NAMALWA (cell line): ENCODE data around the gene IMPG2.

Source experiments
- DNase-seq: peaks from one replicate; pipeline ENCODE4 v3.0.0-alpha.2; 2015; ENCODE audit warnings: low spot score

Gene IMPG2

DNA sequence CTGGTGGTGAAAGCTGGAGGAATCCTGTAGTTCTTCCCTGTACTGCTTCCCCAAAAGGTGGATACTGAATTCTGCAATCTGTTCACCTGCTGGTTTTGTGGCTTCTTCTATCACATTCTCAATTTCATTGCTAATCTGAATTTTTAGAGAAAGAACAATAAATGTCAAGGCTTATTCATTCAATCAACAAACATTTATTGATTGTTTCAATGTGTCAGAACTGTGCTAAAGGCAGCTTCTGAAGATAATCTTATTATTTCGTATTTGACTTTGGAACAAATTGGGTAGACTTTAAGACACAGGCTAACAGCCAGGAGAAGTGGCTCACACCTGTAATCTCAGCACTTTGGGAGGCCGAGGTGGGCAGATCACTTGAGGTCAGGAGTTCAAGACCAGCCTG lies 46.8 kb downstream of the IMPG2 start:
- no peak for DNase-seq

DNA sequence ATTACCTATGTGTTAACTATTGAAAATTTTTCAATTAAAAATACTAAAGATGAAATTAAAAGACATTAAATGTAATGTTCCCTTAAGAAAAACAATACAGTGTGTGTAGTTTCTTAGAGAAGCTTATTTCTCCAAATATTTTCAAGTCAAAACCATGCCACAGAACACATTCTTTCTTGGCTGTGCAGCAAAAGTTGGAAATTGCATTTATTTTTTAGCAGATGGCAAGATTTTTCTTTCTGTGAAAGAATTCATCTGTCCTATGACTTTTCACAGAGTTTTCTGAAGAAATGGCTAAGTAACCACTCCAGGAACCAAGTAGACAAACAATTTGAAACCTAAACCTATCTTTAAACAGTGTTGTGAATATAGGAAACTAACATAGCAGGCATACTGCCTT lies 47.2 kb downstream of the IMPG2 start:
- no peak for DNase-seq

DNA sequence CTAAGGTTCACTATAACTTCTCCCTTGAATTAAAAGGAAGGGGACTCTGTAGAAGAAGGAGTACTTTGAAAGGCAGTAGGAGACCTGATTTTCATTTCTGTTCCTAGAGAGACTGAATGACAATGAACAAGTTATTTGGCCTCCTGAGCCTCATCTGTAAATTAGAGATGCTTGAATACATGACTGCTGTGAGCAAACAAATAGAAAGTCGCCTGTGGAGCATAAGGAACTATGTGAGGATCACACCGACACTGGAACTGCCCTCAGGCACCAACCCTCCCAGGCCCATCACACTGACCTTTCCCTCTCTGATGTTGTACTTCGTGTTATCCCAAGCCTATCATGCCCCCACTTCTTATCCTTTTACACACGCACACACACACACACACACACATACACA lies 48.6 kb downstream of the IMPG2 start:
- DNase-seq = no peak

DNA sequence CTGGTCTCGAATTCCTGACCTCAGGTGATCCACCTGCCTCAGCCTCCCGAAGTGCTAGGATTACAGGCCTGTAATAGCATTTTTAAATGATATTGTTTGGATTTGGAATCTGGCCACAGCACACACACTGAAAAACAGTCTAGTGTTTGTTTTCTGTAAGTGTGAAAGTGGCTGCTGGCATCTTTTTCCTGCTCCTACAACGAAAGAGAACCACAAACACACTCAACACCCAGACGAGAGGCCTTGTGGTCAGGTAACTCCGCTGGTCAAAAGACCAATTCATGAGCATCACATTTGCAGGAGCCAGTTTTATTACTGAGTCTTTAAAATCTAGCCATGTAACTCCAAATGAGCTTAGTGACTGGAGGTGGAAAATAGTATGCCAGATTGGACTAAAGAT lies 50.2 kb downstream of the IMPG2 start:
- DNase-seq = no peak

DNA sequence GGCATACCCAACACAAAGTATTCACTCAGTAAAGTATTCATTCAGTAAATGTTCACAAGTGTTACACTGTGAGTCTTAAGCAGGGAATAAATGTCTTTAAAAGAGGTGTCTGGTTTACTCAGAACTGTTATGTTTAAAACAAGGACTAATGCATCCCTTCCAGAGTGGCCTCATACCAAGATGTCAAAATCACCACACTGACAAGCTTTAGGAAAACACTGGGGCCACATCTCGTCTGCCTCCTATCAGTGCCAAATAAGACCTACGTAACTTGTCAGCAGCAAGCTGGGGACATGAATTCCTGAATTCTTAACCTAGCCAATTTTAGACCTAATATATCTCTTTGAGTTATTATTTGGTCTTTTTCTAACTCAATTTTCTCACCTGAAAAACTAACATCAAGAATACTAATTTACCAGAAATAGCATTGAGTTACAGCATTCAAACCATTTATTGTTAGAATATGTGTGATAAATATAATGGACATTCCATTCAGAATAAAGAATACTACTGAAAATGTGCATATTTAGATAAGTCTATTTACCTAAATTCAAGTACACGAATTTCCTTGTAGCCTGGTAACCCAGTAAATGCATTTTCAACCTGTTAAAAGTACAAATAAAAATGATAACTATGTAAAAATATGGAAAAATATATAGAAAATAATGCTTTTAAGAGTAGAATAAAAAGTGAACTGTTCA lies 51.3 kb downstream of the IMPG2 start:
- no peak for DNase-seq

DNA sequence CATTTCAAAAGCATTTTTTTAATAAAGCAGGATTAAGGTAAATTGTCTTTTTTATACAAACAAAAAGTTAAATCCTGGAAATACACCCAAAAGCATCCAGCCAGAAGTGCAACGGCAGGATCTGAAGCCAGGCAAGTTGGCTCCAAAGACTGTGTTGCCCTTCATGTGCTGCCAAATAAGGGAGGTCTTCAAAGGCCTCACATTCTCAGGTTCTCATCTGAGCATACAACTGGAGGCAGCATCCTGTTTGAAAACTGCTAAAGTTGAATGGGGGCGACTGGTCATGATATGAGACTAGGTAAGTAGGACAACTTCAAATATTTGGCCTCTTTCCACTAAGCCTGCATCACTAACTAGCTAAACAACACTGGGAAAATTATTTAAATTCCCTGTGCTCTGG lies 52.2 kb downstream of the IMPG2 start:
- no peak for DNase-seq

DNA sequence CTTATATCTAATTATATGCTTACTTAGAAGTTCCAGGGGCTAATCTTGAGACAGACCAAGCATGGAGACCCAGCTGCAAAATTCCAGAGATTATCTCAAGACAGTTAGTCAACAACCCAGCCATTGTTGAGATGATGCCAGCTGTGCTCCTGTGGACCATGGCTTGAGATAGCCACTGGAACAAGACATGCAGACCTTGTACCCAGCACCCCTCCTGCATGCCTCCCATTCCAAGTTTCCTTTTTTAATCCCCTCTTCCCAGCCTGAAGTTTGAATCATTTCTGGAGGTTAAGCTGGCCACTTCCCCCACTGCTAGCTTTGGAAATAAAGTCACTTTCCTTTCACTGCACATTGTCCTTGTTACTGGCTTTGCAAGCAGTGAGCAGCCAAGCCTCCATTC lies 53.8 kb downstream of the IMPG2 start:
- no peak for DNase-seq

DNA sequence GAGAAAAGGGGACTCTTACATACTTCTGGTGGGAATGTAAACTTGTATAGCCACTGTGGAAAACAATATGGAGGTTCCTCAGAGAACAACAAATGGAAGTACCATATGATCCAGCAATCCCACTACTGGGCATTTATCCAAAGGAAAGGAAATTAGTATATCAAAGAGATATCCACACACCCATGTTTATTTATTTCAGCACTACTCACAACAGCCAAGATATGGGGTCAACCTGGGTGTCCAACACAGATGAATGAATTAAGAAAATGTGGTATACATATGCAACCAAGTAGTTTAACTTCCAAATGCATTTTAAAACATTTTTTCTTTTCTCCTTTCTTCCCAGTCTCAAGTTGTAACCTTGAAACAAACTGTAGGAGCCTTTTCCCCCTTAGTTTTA lies 54.3 kb downstream of the IMPG2 start:
- DNase-seq = no peak

DNA sequence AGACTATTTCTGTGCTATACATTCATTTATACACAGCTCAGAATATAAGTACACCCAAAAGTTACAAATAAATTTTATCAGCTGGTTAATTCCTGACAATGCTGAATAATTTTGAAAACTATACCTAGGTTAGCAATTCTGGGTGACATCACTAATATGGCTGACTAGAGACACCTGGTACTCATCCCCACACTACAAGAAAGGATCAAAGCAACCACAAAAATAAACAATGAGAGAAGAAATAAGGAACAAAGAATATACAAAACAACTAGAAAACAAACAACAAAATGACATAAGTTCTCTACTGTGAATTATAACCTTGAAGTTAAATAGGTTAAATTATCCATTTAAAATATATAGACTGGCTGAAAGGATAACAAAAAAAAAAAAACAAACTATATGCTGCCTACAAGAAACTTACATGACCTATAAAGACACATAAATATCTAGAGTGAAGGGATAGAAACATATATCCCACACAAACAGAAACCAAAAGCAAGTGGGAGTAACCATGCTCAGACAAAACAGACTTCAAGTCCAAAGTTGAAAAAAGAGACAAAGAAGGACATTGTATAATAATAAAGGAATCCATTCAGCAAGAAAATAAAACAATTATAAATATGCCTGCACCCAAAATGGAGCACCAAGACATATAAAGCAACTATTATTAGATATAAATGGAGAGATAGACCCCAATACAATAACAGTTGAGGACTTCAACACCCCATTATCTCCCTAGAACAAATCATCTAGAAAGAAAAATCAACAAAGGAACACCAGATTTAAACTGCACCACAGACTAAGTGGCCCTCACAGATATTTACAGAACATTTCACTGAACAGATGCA lies 57.8 kb downstream of the IMPG2 start:
- DNase-seq = no peak

DNA sequence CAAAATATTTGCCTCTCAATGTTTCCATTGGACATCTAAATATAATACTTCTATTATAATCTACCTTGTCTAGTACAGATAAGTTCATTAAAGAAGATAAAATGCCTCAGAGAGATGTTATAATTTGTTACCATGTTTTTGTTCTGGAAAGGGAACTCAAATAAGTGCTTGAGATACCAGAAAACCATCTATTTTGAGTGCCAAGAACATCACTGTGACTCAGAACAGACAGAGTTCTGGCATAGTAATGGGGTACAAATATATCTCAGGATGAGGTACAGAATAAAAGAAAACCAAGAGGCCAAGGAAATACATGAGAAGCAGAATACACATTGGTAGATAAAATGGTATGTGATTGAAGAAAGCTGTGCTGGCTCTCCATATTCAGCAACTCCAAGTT lies 58.9 kb downstream of the IMPG2 start:
- DNase-seq = no peak

DNA sequence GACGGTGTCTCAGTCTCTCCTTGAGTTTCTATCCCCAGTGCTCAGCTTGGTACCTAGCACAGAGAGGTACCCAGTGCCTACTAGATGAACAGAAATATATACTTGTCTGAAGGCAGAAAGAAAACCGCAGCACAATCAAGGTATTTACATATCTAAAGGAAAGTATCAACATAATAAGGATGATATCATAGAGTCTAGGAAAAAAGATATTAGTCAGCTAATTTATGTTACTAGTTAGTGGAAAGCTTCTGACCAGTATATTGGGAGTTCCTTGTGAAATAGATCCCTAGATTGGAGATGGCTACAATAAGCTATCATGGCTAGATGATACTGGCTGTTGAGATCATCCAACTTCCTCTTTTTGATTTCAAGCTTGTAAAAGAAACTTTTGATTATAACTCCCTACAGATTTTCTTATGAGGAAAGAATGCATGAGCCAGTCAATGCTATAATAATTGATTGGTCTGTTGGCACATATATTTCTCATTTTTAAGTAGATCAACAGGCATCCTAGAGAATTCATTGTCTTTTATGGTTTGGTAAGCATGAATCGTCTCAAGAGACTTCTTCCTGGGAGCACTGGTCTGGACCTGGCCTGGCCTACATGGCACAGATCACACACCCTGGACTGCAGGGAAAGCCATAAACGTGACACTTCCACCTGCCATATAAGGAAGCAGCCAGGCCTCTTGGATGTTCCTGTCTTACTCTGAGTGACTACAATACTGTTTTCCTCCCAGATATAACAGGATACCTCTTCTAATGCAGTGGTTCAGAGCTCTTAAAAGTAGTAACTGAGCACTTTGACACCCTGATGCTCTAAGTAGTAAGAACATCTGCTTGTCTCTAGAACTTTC lies 60.7 kb downstream of the IMPG2 start:
- DNase-seq = no peak

DNA sequence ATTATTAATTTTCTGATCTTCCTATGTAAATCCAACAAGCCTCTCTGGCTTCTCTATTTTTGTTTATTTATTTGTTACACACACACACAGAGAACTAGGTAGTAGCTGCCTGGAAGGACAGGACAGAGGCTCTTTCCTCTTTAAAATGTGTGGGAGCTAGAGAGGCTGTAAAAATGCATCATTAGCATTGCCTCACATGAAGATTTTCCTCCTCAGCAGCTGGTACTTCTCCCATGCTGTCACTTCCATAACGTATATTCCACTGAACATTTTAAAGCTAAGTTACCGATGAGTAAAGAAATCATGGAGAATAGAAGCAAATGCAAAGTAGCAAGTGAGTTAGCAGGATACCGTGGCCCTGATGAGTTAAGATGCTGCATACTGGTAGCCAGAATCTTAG lies 63.9 kb downstream of the IMPG2 start:
- no peak for DNase-seq

DNA sequence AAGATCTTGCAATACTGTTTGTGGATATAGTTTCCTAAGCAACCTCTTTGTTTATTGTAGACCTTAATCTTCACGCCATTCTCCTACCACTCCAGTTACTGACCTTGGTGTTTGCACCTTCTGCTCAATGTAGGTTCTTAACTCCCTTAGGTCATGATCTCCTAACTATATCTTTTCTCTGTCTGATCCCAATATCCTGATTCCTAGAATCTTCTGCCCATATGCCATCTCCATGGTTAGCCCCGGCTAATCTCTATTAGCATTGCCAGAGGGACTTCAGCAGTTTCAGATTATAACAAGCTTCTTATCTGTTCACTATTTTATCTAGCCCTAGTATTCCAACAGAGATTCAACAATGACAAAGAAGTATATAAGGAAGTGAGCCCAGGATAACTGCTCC lies 64.9 kb downstream of the IMPG2 start:
- no peak for DNase-seq

DNA sequence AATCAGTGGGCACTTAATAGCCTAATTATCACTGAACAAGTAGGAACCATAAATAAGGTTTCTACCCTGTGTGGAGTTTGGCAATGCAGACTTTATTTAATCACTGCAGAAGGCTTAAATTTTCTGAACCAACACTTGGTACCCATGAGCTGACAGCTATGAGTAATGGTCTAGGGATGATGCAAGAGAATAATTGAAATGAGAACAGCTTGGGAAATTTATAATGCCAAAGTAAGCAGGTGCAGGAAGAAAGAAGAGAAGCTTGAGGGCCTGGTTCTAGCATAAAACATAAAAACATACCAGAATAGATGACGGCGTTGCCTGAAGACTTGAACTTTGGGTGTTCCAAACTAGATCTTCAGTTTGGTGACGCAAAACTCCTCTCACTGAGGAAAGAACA lies 67.0 kb downstream of the IMPG2 start:
- no peak for DNase-seq

DNA sequence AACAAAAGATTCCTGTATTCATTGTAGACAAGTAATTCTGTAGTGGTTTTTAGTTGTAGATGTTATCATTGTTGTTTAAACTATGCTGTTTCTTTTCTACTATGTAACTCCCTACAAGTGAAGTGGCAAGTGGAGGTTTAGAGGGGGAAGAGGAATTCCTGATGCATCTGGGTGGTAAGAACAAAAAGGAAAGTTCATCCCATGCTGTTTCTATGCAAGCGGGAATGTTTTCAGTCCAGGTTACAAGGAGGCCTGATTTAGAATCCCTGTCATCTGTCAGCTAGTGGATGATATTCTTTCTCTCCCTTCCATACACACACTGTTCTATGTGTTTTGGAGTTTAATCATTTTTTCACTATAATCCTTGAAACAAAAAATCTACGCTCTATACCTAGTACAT lies 67.4 kb downstream of the IMPG2 start:
- no peak for DNase-seq

DNA sequence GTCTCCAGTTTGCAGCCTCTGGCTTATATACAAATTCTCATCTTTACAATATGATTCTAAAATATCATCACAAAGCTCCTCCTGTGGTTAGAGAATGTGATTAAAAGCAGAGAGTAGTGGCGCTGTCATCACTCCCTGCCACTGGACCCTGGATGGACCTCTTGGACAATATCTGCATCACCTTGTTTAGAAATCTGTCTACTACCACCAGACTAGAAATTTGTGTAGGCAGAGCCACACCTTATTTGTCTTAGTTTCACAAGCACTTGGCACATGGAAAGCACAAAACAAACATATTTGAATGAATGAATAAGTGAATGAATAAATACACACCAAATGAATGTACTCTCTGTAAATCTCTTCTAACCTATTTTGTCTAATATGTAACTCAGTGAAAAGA lies 68.1 kb downstream of the IMPG2 start:
- no peak for DNase-seq

DNA sequence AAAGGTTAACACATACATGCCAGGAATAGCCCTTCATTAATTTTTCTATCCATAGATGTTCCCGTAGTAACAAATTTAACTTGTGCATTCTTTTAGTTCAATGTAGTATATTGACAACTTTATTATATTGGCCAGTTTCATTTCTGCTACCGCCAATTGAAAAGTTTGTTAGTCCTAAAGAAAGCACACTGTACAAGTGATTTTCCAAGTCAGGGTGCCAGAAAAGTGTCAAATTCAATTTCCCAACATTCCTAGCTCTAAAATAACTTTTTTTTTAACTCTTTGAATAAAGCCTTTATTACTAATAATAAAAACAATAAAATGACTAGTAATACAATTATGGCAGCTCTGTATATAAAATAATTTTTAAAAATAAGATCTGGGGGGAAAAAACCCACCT lies 68.9 kb downstream of the IMPG2 start:
- DNase-seq = no peak

DNA sequence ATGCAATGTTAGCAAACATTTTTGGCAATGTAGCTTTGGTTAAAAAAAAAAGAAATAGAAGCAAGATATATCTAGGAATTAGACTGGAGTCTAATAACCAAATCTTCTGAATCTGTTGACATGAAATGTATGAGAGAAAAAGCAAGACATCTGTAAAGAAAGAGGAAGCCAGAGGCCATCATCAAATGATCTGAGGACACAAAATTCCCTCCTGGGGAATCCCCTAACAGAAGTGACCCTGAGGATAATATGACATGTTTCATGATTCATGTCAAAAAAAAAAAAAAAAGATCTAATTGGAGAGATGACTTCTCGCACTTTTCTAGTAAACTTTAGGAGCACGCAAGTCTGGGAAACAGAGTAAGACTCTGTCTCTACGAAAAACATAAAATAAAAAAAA lies 70.9 kb downstream of the IMPG2 start:
- no peak for DNase-seq

DNA sequence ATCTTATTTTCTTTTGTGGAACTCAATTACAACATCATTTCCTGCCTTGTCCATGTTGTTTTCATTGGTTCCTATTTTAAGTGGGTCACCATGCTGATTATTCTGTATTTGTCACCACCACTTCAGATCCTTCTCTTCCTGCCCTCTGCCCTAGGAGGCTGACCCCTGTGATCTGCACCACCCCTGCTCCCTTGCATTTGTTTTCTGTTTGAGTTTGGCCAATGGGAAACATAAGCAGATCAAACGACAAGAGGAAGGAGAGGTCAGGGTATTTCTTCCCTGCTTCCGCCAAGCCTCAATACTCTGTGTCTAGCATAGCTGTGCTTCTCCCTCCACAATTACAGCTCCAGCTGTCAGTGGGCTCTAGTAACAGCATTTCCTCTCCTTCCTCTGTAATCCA lies 71.6 kb downstream of the IMPG2 start:
- DNase-seq = no peak

DNA sequence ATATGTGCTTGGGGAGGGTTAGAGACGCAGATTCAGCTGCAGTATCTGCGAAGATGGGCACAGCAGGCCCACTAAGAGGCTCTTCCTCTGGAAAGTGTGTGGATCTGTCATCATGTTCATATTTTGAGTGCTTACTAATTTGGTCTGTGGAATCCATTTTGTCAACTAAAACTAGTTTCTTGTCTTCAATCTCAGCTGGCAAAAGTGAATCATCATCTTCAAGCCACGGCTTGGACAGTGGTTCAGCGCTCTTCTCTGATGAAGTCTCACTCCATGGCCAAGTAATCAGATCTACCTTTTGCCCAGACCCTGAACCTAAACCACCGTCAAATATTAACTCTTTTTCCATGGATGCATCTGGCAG lies 76.2 kb downstream of the IMPG2 start:
- DNase-seq = no peak

DNA sequence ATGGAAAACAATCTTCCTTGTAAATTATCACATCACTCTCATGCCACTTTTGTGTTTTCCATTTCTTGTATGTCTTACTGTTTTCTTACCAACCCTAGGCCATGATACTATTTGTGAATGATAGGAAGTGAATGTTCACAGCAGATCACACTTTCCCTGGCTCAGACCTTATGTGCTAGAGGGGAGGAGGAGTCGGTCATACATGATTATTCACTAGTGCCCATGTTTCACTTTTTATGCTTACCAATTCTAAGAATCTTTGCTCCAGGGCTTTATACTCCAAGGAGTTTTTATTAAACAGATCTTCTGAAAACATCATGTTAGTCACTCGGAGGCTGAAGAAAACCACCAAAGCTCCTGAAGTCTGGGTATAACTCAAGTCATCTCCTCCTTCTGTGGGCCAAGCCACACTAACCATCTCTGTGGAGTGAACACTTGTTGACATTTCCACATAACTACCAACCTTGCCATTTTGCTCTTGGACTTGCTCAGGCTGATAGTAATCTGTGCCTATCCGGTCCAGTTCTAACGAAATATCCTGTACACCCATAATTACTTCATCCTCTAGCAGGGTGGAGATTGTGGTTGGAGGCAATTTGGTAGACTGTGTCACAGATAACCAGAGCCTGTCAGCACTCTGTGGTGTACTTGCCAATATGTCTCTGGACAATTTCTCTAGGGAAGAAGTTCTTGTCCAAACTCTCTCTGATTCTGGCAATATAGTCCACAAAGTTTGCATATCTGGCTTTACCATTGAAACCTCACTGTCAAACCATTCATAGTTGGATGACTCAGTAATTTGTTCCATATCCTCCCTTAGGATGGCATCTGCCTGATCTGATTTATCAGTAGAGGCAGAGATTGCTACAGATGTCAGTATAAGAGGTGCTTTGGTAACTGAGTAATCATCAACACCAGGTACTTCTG lies 76.8 kb downstream of the IMPG2 start:
- no peak for DNase-seq
